Epithelial cell of umbilical artery (primary cell): ENCODE data around the gene ARFIP2. TPM values are rescaled to one million over a fixed set of nuclear protein-coding genes. Genes with fewer than 3 reads are reported as not detected.

Experiments used
- total RNA-seq: library from RNA; depleted of rRNA; stranded (reverse); fragments of >200 nt; gene quantifications from 2 replicates; pipeline ENCODE4 v1.2.3, GENCODE V29; 2014

Gene ARFIP2
- 51.2 and 56.5 TPM in 2 replicates for total RNA-seq

GRCh38 chr11:6481012-6481923 is at the start of gene ARFIP2, which contains the start of gene TIMM10B:
TSS of gene ARFIP2 (minus strand) at chr11:6481331. CDS start at chr11:6480421, 910 bp downstream.
TSS of gene TIMM10B (plus strand) at chr11:6481501. CDS start at chr11:6481517, 16 bp downstream.

GRCh38 chr11:6497069-6497839 is 16.1 kb upstream of the ARFIP2 start, which contains the start of gene DNHD1:
TSS of gene DNHD1 (plus strand) at chr11:6497280. CDS start at chr11:6498216, 936 bp downstream.

GRCh38 chr11:6473451-6474412 is 7.4 kb downstream of the ARFIP2 start, which contains the start of gene TRIM3:
TSS of gene TRIM3 (minus strand) at chr11:6473941. CDS start at chr11:6465695, 8,246 bp downstream.

GRCh38 chr11:6440906-6441358 is 40.2 kb downstream of the ARFIP2 start, which contains the start of gene HPX:
TSS of gene HPX (minus strand) at chr11:6440987. CDS start at chr11:6440963, 24 bp downstream.

Other genes with a start within 250 kb of the ARFIP2 start
- gene FHIP1B, start 246.7 kb downstream of the ARFIP2 start, total RNA-seq: 6.2 and 8.4 TPM in 2 replicates
- under 0.01 TPM in 1 of 2 replicates, not detected in the other for gene CNGA4, start 242.2 kb downstream of the ARFIP2 start, total RNA-seq
- not detected in 2 replicates for gene CCKBR, start 221.5 kb downstream of the ARFIP2 start, total RNA-seq
- gene CAVIN3, start 160.8 kb downstream of the ARFIP2 start, total RNA-seq: 135 and 389 TPM in 2 replicates
- gene SMPD1, start 90.9 kb downstream of the ARFIP2 start, total RNA-seq: 11.0 and 17.5 TPM in 2 replicates
- 46.1 and 47.3 TPM in 2 replicates for gene APBB1, start 62.2 kb downstream of the ARFIP2 start, total RNA-seq
- gene HPX, start 40.3 kb downstream of the ARFIP2 start, total RNA-seq: not detected in 2 replicates
- gene TRIM3, start 7.4 kb downstream of the ARFIP2 start, total RNA-seq: 15.6 and 18.8 TPM in 2 replicates
- 28.4 and 38.7 TPM in 2 replicates for gene TIMM10B, start 170 bp upstream of the ARFIP2 start, total RNA-seq
- gene DNHD1, start 15.9 kb upstream of the ARFIP2 start, total RNA-seq: 1.3 and 3.3 TPM in 2 replicates
- gene RRP8, start 122.3 kb upstream of the ARFIP2 start, total RNA-seq: 10.7 and 15.8 TPM in 2 replicates
- gene ILK, start 122.4 kb upstream of the ARFIP2 start, total RNA-seq: 122 and 162 TPM in 2 replicates
- 20.1 and 33.5 TPM in 2 replicates for gene TAF10, start 130.9 kb upstream of the ARFIP2 start, total RNA-seq
- gene TPP1, start 138.1 kb upstream of the ARFIP2 start, total RNA-seq: 48.1 and 60.3 TPM in 2 replicates
- gene DCHS1, start 174.5 kb upstream of the ARFIP2 start, total RNA-seq: 29.0 and 30.2 TPM in 2 replicates
- 87.7 and 916 TPM in 2 replicates for gene MRPL17, start 202.0 kb upstream of the ARFIP2 start, total RNA-seq